NAMALWA (cell line): Measurements from ENCODE around the gene SLC23A2.
"Not testable (repeated sequence)": the region's sequence is repeated elsewhere in the genome, so short reads cannot be mapped to it uniquely, and the experiment has no call there.

Experiments
- DNase-seq: peaks from one replicate; pipeline ENCODE4 v3.0.0-alpha.2; 2015; ENCODE audit warnings: low spot score

SLC23A2 gene

GRCh38 chr20:4876301-4876700 lies 125.0 kb downstream of the SLC23A2 start:
- DNase-seq: no peak

GRCh38 chr20:4875578-4876067 lies 125.7 kb downstream of the SLC23A2 start:
- no peak for DNase-seq

GRCh38 chr20:4873396-4873795 lies 127.9 kb downstream of the SLC23A2 start:
- no peak for DNase-seq

GRCh38 chr20:4871486-4871885 lies 129.8 kb downstream of the SLC23A2 start:
- no peak for DNase-seq

GRCh38 chr20:4870906-4871305 lies 130.4 kb downstream of the SLC23A2 start:
- DNase-seq: no peak

- no peak for DNase-seq
These were observed 131.8 kb downstream of the SLC23A2 start for GRCh38 chr20:4869290-4870193.

GRCh38 chr20:4867051-4867450 lies 134.3 kb downstream of the SLC23A2 start:
- no peak for DNase-seq

GRCh38 chr20:4866429-4866828 lies 134.9 kb downstream of the SLC23A2 start:
- no peak for DNase-seq

- no peak for DNase-seq
These were observed 137.0 kb downstream of the SLC23A2 start for GRCh38 chr20:4864311-4864752.

GRCh38 chr20:4862661-4863060 lies 138.6 kb downstream of the SLC23A2 start:
- no peak for DNase-seq

- no peak for DNase-seq
These were observed 139.3 kb downstream of the SLC23A2 start for GRCh38 chr20:4861961-4862360.

GRCh38 chr20:4858000-4858399 lies 143.3 kb downstream of the SLC23A2 start:
- no peak for DNase-seq

GRCh38 chr20:4856022-4856755 lies 145.1 kb downstream of the SLC23A2 start:
- DNase-seq: no peak

GRCh38 chr20:4855555-4855954 lies 145.8 kb downstream of the SLC23A2 start:
- no peak for DNase-seq

- DNase-seq: no peak
These were observed 146.2 kb downstream of the SLC23A2 start for GRCh38 chr20:4855097-4855496.

GRCh38 chr20:4854561-4854901 lies 146.8 kb downstream of the SLC23A2 start:
- DNase-seq: no peak

GRCh38 chr20:4853757-4854560 lies 147.4 kb downstream of the SLC23A2 start:
- DNase-seq: no peak

- no peak for DNase-seq
These were observed 148.3 kb downstream of the SLC23A2 start for GRCh38 chr20:4853004-4853403.

- DNase-seq: no peak
These were observed 150.3 kb downstream of the SLC23A2 start for GRCh38 chr20:4850960-4851359.

- DNase-seq: not testable (repeated sequence)
These were observed 152.5 kb downstream of the SLC23A2 start for GRCh38 chr20:4848829-4849228.

- DNase-seq: no peak
These were observed 153.3 kb downstream of the SLC23A2 start for GRCh38 chr20:4848041-4848440.

GRCh38 chr20:4846821-4847220 lies 154.5 kb downstream of the SLC23A2 start:
- DNase-seq: no peak
